Fibroblast of skin of left biceps (primary cell): ENCODE measurements around the gene TAF1D.
"Not testable (repeated sequence)": the region's sequence is repeated elsewhere in the genome, so short reads cannot be mapped to it uniquely, and the experiment has no call there.

Experiments
- DNase-seq, 2 experiments: peaks; one replicate each; pipeline ENCODE4 v3.0.0-alpha.2; 2013; ENCODE audit warnings: low read depth in 2 of 2

Gene TAF1D

GRCh38 chr11:93747122-93747521, 5.8 kb upstream of the TAF1D start:
- no peak for DNase-seq

GRCh38 chr11:93746101-93746500, 4.8 kb upstream of the TAF1D start:
- DNase-seq, result no peak

- DNase-seq, result not testable (repeated sequence)
These were observed 3.9 kb upstream of the TAF1D start for GRCh38 chr11:93745005-93745755.

- DNase-seq, result no peak
These were observed 3.3 kb upstream of the TAF1D start for GRCh38 chr11:93744669-93745004.

GRCh38 chr11:93743291-93743690, 2.0 kb upstream of the TAF1D start:
- no peak for DNase-seq

GRCh38 chr11:93741882-93742226, 559 bp upstream of the TAF1D start:
- DNase-seq, result no peak

- peak in 1 of 2 experiments; percentile 25 for DNase-seq
These were observed 583 bp downstream of the TAF1D start for GRCh38 chr11:93740730-93741093.

GRCh38 chr11:93740031-93740729, 1.1 kb downstream of the TAF1D start:
- DNase-seq, result peak in 1 of 2 experiments; percentile 36

- no peak for DNase-seq
These were observed 2.6 kb downstream of the TAF1D start for GRCh38 chr11:93738647-93739081.

GRCh38 chr11:93737904-93738612, 3.2 kb downstream of the TAF1D start:
- no peak for DNase-seq

GRCh38 chr11:93736129-93736528, 5.2 kb downstream of the TAF1D start:
- DNase-seq, result no peak

GRCh38 chr11:93735627-93736026, 5.7 kb downstream of the TAF1D start:
- DNase-seq, result no peak

- no peak for DNase-seq
These were observed 6.7 kb downstream of the TAF1D start for GRCh38 chr11:93734427-93735222.

GRCh38 chr11:93733474-93733873, 7.8 kb downstream of the TAF1D start:
- DNase-seq, result no peak

- no peak for DNase-seq
These were observed 8.9 kb downstream of the TAF1D start for GRCh38 chr11:93732237-93732892.

GRCh38 chr11:93730108-93731107, 10.9 kb downstream of the TAF1D start:
- no peak for DNase-seq

- no peak for DNase-seq
These were observed 12.1 kb downstream of the TAF1D start for GRCh38 chr11:93729129-93729616.

GRCh38 chr11:93728792-93729128, 12.5 kb downstream of the TAF1D start:
- DNase-seq, result no peak

GRCh38 chr11:93727985-93728791, 13.1 kb downstream of the TAF1D start:
- peak in 1 of 2 experiments; percentile 9 for DNase-seq
